Activated gamma-delta T cell treated with anti-CD3 and anti-CD28 coated beads, Interleukin-2, amount 50 U/mL, for 16 hours (primary cell): ENCODE measurements around the gene ABLIM1.

ENCODE experiments used
- DNase-seq: peaks from one replicate; pipeline ENCODE4 v3.0.0-alpha.2; 2020; ENCODE audit warnings: low read depth

Gene ABLIM1

DNA sequence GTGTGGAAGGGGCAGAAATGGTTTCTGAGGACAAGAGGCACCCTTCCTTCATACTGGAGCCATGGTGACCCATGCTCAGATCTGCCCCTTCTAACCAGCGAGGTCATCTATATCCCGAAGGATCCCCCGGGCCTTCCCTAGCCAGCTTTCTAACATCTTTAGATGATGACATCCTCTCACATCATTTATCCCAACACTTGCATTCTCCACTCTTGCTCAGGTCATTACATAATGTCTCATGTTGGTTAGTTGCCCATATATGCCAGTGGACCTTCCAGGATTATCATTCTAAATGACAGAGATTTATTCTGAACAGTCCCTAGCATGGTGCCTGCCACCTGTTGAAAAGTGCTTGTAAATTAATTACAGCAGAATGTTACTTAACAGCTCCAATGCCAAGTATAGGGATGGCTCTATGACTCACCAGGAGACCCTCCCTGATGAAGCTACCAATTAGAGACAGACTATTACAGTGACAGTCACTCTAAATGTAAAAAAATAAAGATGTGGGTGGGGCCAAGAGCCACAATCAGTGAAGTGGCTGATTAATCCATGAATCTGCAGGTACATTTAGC lies 22.6 kb upstream of the ABLIM1 start:
- no peak for DNase-seq

DNA sequence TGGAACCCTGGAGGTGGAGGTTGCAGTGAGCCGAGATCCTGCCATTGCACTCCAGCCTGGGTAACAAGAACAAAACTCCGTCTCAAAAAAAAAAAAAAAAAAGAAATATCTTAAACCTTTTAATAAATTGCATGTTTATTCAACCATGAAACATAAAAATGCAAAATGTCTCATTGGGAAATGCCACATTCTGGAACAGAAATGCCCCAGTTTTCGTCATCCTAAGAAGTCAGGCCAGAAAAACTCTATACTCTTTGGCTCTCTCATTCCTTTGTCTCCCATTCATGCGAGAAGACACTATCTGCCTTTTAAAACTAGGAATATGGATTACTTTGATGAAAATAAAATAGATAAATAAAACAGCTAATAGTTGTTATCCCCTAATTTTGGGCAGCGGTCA lies 21.5 kb upstream of the ABLIM1 start:
- no peak for DNase-seq

DNA sequence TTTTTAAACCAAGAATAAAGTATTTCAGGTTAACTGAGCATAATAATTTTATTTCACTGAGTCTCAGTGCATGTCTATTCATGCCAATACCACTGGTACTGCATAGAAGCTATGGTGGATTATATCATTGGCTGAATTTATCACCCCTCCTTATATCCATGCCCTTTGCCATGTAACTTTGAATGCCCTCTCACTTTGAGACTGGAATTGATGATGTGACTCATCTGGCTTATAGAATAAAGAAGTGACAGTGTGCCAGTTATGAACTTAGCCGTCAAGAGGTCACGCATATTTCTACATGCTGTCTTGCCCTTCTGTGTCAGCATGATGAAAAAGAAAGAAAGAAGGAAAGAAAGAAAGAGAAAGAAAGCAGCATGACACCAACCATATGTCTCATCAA lies 20.7 kb upstream of the ABLIM1 start:
- DNase-seq, result no peak

DNA sequence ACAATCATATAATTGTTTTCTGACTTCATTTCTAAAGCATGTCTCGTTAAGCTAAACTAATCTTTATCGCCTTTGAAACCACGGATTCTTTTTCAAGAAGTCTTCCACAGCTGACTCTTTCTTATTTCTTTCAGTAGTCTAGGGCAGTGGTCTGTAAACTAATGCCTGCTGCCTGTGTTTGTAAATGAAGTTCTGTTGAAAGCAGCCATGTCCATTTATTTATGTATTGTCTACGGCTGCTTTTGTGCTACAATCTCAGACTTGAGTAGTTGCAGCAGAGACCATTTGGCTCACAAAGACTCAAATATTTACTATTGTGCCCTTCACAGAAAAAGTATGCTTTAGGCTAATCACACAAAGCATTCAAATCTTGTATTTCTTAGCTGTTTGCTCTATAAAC lies 20.3 kb upstream of the ABLIM1 start:
- DNase-seq, result no peak

DNA sequence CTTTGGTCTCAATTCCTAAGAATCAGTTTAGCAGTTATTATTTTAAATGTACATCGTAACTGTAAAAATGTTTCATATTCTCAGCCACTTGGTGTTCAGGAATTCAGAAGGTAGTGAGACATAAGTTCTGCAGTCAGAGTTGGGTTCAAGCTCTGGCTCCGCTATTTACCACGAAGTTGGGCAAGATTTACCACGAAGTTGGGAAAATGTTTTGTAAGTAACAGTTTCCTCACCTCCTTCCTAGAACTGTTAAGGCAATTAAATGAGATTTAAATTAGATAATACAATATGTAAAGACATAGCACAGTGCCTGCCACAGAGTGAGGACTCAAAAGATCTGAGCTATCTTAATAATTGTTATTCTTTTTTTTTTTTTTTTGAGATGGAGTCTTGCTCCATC lies 16.3 kb upstream of the ABLIM1 start:
- DNase-seq, result no peak

DNA sequence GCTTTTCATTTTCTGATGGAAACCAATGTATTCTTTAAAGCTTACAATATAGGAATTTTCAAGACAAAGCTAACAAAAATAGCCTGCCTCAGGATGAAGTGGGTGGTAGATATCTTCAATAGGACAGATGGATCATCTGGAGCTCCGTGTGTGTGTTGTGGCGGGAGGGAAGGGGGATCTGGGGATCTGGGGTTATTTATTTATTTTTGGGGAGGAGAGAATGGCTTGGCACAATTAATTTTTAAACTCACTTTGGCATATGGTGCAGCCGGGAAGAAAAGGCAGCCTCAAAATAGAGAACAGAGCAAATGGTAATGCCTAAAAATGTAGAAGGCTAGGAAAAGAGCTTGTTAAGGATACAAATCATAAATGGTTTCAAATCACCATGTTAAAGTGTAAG lies 11.6 kb upstream of the ABLIM1 start:
- DNase-seq, result no peak

DNA sequence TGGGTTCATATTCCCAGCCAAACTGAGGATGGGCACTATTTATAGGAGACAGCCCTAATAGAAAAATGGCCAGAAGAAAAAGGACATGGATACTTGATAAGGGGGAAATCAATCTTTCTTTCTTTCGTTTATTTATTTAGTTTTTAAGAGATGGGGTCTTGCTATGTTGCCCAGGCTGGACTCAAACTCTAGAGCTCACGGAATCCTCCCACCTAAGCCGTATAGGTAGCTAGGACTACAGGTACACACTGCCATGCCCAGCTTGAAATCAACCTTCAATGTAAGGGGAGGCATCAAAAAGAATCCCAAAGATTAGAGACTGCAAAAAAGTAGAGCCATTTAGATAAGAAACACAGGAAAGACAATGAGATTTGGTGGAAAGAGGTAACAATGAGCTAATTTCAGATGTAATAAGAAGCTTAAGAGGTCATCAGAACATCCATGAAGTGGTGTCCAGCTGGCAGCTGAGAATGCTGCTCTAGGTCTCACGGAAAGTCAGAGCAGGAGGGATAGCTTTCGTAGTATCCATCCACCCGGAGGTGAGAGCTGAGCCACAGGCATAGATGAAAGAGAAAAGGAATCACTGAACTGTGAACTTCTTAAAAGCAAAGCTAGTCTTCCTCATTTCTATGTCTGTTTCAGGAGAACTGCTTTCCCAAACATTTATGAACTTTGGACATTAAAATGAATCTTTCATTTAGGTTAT lies 10.5 kb upstream of the ABLIM1 start:
- no peak for DNase-seq

DNA sequence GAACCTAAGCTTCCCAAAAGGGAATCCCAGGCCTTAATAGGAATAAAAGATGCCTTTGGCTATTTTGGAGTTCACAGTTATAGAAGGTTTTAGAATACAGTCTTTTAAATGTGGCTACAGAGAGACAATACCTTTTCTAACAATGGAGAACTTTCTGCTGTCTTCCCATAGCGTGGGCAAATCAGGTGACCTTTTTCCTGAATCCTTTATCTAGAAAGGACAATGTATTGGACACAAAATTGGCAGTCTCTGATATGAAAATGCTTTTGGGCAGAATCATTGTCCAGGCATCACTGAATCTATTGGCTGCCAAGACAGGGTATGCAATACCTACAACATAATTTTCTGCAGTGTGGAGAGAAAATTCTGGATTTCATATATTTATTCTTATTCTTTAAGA lies 7.8 kb upstream of the ABLIM1 start:
- no peak for DNase-seq

DNA sequence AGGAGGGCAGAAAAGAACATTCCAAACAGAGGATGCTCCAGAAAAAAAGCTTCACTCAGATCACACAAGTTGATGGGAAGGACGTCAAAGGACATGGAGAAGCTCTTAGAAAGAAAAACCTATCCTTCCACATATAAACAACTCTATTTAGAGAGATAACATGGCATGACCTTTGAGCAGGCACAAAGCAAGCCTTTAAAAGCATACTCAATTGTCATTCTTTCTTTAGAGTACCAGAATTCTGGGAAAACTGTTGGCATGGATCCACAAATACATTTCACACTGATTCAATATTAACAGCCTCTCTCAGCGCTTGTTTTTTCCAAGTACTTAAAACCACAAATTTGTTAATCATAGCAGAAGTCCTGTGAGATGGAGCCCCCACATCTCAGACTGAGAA lies 7.3 kb upstream of the ABLIM1 start:
- DNase-seq, result no peak

DNA sequence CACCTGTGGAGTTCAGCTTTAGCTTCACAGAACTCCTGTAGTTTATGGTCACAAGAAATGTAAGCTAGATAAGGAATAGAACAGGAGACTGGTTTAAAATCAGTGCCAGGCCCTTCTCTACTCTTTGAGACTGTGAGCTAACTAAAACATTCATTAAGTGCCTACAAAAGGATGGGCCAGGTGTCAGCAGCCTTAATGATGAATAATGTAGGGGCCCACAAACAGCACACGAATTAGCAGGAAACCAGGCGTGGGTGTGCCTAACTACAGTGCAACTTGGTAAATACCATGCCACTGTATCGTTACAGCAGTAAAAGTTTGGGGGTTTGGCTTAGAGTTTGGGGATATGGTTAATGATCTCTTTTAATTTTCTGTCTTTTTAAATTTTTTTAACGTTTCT lies 6.1 kb upstream of the ABLIM1 start:
- no peak for DNase-seq

DNA sequence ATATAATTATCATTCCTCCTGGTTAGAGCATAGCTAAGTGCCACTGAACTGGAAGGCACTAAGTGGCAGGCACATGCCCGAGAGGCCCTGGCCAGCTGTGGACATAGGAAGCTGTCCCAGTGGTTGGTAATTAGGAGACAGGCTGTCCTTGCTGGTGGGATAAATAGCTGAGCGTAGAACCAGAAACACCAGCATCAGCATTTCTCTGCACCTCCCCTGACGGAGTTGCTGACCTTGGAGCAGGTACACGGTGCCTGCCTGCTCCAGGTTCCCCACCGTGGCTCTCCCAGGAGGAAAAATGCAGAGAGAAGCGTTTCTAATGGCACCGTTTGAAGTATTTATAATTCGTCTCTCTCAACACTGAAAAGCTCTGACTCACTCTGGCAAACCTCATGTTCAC lies 5.6 kb upstream of the ABLIM1 start:
- no peak for DNase-seq

DNA sequence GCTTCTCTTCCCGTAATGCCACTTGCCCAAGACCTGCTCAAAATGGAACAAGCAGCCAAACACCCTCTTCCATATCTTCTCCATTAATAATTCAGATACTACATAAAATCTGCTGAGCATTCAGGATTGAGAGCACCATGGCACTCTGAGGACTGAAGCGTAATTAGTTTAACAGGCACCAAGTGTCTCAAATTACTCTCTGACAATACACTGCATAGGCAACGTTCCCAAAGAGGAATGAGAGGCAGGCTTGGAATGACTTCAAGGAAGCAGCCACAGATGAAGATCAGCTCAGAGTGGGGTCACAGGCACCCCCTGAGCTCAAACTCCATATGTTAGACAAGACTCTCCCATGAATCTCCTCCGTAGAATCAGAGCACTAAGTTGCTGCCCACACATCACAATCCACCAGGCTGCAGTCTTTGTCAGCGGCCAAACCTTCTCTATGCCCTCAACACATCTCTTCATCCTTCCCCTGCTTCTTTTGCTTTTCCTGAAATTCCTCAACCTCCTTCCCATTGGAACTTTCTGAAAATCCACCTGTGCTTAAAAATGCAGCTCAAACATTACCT lies 4.7 kb upstream of the ABLIM1 start:
- DNase-seq, result no peak

DNA sequence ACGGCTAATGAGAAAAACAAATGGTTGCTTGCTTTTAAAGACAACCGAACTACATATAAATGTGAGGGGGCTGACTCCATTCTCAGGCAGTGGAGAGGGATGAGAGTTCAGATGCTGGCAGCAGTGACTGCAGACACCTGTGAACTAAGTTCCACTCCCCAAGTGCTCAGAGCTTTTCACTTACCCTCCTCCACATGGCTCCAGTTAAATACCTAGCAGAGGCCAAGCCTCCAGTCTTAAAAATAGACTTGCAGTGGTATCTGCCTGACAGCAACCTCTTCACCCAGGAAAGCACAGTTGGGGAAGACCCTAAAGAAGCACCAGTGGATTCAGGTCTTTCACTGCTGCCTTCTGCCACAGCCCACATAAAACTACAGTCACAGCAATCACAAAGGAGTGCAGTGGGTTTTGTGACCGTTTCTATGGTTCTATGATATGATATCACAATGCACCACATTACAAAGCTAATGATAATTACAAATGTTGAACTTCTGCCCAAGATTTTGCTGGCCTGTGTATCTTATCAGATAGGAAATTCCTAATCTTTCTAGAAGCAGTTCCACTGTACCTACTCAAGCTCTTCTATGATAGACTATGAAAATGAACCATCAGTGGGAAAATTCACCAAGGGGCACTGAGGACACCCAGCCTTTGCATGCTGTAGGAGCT lies 3.3 kb upstream of the ABLIM1 start:
- no peak for DNase-seq

DNA sequence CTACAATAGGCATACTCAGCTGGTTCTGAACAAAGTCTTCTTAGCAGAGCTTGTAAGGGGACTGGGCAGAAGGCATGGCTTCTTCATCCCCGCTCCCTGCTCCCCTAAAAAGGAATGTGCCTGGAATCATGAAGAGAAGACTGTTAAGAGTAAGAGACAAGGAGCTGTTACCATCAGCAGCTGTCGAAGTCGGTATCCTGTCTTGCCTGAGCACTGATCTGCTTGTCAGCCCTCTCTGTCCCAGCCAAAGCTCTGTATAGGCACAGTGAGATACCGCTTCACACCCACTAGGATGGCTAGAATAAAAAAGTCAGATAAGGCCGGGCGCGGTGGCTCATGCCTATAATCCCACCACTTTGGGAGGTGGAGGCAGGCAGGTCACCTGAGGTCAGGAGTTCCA lies 2.4 kb downstream of the ABLIM1 start:
- DNase-seq, result no peak

DNA sequence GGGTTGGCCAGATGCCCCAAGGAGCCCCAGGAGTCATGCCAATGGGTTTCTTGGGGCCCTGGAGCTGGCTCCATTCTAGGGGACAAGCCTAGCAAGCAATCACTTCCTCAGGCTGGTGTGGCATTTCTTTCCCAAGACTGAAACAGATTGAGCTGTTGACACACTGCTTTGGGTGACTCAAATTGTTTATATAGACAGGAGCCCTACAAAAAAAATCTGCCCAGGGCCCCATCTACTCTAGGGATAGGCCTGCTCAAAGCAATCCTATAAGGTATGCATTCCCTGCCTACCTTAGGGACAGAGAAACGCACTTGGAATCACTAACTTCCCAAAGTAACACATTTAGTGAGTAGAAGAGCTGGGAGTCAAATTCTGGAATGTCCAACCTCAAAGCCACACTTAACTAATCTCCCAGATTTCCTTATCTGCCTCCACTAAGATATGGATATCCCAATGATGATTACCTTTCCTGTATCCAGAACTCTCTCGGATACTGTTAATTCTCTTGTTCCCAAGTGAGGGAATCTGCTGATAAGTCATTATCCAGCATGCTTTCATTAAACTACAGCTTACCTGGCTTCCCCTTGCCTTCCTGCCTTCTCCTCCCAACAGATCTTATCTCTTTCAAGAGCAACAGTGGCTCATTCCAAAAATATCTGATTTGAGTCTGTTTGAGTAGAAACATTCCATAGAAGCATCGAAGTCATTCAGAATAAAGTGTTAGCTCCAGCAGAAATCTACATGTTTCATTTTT lies 3.1 kb downstream of the ABLIM1 start:
- no peak for DNase-seq

DNA sequence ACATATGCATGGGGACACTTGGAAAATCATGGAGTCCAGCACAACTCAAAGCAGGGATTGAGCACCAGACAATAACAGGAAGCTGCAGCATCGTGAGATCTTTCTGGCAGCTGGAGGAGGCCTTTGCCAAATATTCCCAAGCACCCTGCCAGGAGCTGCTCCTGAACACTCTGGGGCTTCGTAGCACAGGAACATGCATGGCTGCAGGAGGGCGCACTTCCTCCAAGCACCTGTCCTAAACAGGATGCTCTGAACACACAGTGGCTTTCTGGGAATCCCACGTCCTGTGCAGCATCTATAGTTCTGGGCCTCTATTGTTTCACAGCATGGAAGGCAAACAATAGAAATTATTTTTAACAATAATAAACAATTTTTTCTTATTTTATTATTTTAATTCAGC lies 4.1 kb downstream of the ABLIM1 start:
- DNase-seq, result no peak

DNA sequence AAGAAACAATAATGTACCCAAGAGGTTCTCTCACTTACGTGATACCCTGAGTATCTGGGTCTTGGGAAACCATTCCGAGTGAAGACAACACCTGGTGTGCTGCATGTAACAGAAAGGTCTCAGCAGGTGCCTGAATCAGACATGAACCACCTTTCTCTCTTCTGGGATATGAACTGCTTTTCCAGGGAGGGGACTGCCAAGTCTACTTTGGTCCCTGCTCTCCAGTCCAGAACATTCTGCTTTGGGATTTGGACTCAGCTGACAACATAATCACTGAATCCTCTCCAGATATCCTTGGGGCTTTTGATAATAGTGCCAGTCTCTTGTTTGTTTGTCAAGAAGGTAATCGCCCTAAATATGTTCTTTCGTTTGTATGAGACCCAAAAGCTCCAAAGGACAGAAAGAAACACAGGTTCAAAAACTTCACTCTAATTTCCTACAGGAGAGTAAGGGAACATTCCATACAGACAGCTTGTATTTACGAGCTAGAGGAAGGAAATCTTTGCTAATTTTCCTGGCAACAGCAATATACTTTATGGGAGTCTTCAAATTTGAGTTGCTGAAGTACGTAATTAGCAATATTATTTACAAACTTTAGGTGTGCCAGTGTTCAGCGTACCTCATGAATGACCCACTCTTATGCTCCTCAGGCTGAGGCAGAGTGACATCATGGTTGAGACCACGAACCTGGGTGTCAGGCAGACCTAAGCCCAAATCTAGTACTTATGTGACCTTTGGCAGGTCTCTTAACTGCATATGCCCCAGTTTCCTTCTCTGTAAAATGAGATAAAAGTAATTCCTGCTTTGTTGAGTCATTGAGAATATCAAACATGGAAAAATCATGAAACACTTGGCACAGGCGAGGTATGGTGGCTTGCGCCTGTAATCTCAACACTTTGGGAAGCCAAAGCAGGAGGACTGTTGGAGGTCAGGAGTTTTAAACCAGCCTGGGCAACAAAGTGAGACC lies 5.4 kb downstream of the ABLIM1 start:
- no peak for DNase-seq

DNA sequence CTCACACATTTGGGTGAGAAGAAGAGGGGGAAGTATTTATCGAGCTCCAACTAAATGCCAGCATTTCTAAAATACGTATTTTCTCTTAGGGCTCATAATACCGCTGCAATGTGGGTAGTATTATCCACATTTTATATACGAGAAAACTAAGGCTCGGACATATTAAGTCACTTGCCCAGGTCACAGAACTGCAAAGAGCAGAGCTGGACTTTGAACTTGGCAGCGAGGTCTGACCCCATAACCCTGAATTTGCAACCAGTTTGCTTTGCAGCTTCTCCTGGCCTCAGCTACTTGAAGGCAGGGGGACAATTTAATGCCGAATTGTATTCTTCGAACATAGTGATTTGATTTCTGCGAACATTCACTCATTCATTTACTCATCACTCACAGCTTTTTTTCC lies 7.2 kb downstream of the ABLIM1 start:
- DNase-seq, result no peak

DNA sequence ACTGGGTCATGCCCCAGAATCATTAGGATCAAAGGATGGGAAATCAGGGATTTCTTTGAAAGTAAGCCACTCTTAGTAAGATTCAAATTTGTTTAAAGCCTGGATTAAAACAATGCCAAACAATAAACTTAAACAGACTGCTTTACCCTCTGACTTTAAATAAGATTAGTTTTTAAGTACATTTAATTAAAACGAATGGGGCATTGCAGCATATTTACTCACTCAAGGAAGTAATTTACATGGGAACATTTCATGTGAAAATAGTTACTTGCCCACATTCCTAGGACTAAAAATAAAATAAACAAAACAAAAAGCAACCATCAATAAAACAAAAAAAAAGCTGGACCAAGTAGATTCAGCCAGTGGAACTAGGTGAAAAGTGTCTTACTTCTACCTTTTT lies 7.8 kb downstream of the ABLIM1 start:
- DNase-seq, result no peak

DNA sequence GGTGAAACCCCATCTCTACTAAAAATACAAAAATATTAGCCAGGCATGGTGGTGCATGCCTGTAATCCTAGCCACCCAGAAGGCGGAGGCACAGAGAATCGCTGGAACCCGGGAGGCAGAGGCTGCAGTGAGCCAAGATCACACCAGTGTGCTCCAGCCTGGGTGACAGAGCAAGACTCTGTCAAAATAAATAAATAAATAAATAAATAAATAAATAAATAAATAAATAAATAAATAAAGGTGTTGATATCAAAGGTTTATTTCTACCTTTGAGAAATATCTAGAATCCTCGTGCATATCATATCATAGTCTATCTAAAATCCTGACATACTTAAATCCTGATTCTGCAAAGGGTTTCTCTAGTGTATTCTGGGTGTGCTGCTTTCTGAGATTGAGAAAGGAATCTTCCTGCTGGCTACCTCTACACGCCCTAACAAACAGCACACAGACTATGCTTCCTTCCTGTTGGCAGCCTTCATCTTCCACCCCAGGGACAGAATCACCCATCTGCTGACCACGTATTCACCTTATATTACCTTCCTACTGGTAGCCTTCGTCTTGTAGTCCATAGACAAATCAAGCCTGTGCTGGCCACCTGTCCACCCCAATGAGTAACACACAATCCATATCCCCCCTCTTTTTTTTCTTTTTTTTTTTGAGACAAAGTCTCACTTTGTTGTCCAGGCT lies 8.7 kb downstream of the ABLIM1 start:
- DNase-seq, result no peak

DNA sequence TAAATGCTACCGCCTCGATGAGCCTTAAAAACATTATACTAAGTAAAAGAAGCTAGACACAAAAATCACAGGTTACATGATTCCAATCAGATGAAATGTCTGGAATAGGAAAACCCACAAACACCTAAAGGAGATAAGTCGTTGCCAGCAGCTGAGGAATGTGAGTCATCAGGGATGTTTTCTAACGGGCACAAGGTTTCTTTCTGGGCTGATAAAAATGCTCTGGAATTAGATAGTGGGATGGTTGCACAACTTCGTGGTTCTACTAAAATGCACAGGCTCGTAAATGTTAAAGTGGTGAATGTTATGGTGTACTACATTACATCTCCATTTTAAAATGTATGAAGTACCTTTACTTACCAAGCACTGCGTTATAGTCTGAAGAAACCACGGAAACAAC lies 9.7 kb downstream of the ABLIM1 start:
- DNase-seq, result no peak
